H9 (cell line): ENCODE measurements around the gene KCNMA1. TPM values are rescaled to one million over a fixed set of nuclear protein-coding genes. Genes with fewer than 3 reads are reported as not detected.

ENCODE experiments used
- DNase-seq: peaks from one replicate; pipeline ENCODE4 v3.0.0-alpha.2; 2017
- H2AFZ ChIP-seq: one replicate; pipeline ENCODE4 v1.6.1; 2013; ENCODE audit warnings: mild to moderate bottlenecking, low read length, control low read depth, moderate library complexity
- H2AK5ac ChIP-seq: 2 replicates; pipeline ENCODE4 v1.6.1; 2013; ENCODE audit warnings: low read length, control low read depth, mixed read lengths; ENCODE audit not compliant: insufficient read length
- H2BK120ac ChIP-seq: one replicate; pipeline ENCODE4 v1.6.1; 2013; ENCODE audit warnings: low read depth, mild to moderate bottlenecking, low read length, control low read depth, inconsistent platforms; ENCODE audit not compliant: poor library complexity, severe bottlenecking
- H2BK12ac ChIP-seq: 2 replicates; pipeline ENCODE4 v1.6.1; 2013; ENCODE audit warnings: low read length, control low read depth, mixed read lengths, low read depth; ENCODE audit not compliant: insufficient read length
- H2BK15ac ChIP-seq: 2 replicates; pipeline ENCODE4 v1.6.1; 2013; ENCODE audit warnings: low read depth, low read length, control low read depth
- H2BK20ac ChIP-seq: one replicate; pipeline ENCODE4 v1.6.1; 2013; ENCODE audit warnings: low read depth, mild to moderate bottlenecking, low read length, control low read depth, inconsistent platforms; ENCODE audit not compliant: poor library complexity, severe bottlenecking
- H2BK5ac ChIP-seq: 2 replicates; pipeline ENCODE4 v1.6.1; 2013; ENCODE audit warnings: low read length, control low read depth, mixed read lengths; ENCODE audit not compliant: insufficient read length
- H3K14ac ChIP-seq: 2 replicates; pipeline ENCODE4 v1.6.1; 2013; ENCODE audit warnings: low read length, control low read depth; ENCODE audit not compliant: insufficient read depth
- H3K18ac ChIP-seq: 2 replicates; pipeline ENCODE4 v1.6.1; 2013; ENCODE audit warnings: low read depth, mild to moderate bottlenecking, mixed read lengths, low read length, control low read depth; ENCODE audit not compliant: insufficient read length
- H3K23ac ChIP-seq: 2 replicates; pipeline ENCODE4 v1.6.1; 2013; ENCODE audit warnings: low read length, control low read depth, mixed read lengths, low read depth; ENCODE audit not compliant: insufficient read length
- H3K23me2 ChIP-seq: 2 replicates; pipeline ENCODE4 v1.6.1; 2013; ENCODE audit warnings: low read depth, mild to moderate bottlenecking, mixed read lengths, low read length, control low read depth; ENCODE audit not compliant: insufficient read length, poor library complexity, severe bottlenecking
- H3K27ac ChIP-seq: 2 replicates; pipeline ENCODE4 v1.5.1; 2013; ENCODE audit warnings: low read length, control low read depth, mixed read lengths, low read depth; ENCODE audit not compliant: insufficient read length
- H3K27me3 ChIP-seq: 2 replicates; pipeline ENCODE4 v1.6.1; 2013; ENCODE audit warnings: low read length, control low read depth, inconsistent platforms; ENCODE audit not compliant: insufficient read depth
- H3K4ac ChIP-seq: 2 replicates; pipeline ENCODE4 v1.6.1; 2013; ENCODE audit warnings: low read depth, mild to moderate bottlenecking, control low read depth, inconsistent platforms, low read length, moderate library complexity
- H3K4me1 ChIP-seq: 2 replicates; pipeline ENCODE4 v1.6.1; 2013; ENCODE audit warnings: low read length, control low read depth, inconsistent platforms; ENCODE audit not compliant: insufficient read depth
- H3K4me2 ChIP-seq: 2 replicates; pipeline ENCODE4 v1.6.1; 2013; ENCODE audit warnings: low read length, control low read depth, mixed read lengths; ENCODE audit not compliant: insufficient read length, insufficient read depth
- H3K56ac ChIP-seq: 2 replicates; pipeline ENCODE4 v1.6.1; 2013; ENCODE audit warnings: low read depth, mild to moderate bottlenecking, mixed read lengths, low read length, control low read depth; ENCODE audit not compliant: insufficient read length
- H3K79me1 ChIP-seq: 2 replicates; pipeline ENCODE4 v1.6.1; 2013; ENCODE audit warnings: low read depth, mild to moderate bottlenecking, moderate library complexity, low read length, control low read depth, inconsistent platforms; ENCODE audit not compliant: insufficient read depth, poor library complexity, severe bottlenecking
- H3K79me2 ChIP-seq: 2 replicates; pipeline ENCODE4 v1.6.1; 2013; ENCODE audit warnings: low read length, control low read depth, inconsistent platforms; ENCODE audit not compliant: insufficient read depth
- H3K9ac ChIP-seq: 2 replicates; pipeline ENCODE4 v1.6.1; 2013; ENCODE audit warnings: low read length, control low read depth, mixed read lengths; ENCODE audit not compliant: insufficient read length; ENCODE audit errors: extremely low read depth
- H3K9me3 ChIP-seq: one replicate; pipeline ENCODE4 v1.6.1; 2013; ENCODE audit warnings: low read depth, low read length, inconsistent platforms; ENCODE audit not compliant: control insufficient read depth
- H3T11ph ChIP-seq: one replicate; pipeline ENCODE4 v1.6.1; 2013; ENCODE audit warnings: mild to moderate bottlenecking, low read length, control low read depth, inconsistent platforms
- H4K20me1 ChIP-seq: one replicate; pipeline ENCODE4 v1.6.1; 2013; ENCODE audit not compliant: control insufficient read depth, insufficient read length, insufficient read depth
- H4K5ac ChIP-seq: 2 replicates; pipeline ENCODE4 v1.6.1; 2013; ENCODE audit warnings: low read depth, mild to moderate bottlenecking, mixed read lengths, low read length, control low read depth; ENCODE audit not compliant: insufficient read length
- H4K8ac ChIP-seq: replicated peaks from 2 replicates; pipeline ENCODE4 v1.6.1; 2013; ENCODE audit warnings: low read length, control low read depth, mixed read lengths, low read depth; ENCODE audit not compliant: insufficient read length
- H4K91ac ChIP-seq: 2 replicates; pipeline ENCODE4 v1.6.1; 2013; ENCODE audit warnings: low read depth, mild to moderate bottlenecking, moderate library complexity, mixed read lengths, low read length, control low read depth; ENCODE audit not compliant: insufficient read length
- H3K27ac Mint-ChIP-seq, 3 experiments: 2 replicates in 2 of 3; 3 replicates in 1 of 3; pipeline ENCODE4 v1.8.0; 2020 to 2021; ENCODE audit warnings: mixed read lengths in 3 of 3, mild to moderate bottlenecking in 1 of 3, moderate library complexity in 1 of 3
- H3K27me3 Mint-ChIP-seq: 2 replicates; pipeline ENCODE4 v1.8.0; 2021; ENCODE audit warnings: low read depth, mild to moderate bottlenecking, moderate library complexity, mixed read lengths
- H3K36me3 Mint-ChIP-seq, 3 experiments: 2 replicates in 2 of 3; 3 replicates in 1 of 3; pipeline ENCODE4 v1.8.0; 2020 to 2021; ENCODE audit warnings: low read depth in 3 of 3, mixed read lengths in 3 of 3; ENCODE audit not compliant: insufficient read depth in 1 of 3
- H3K4me1 Mint-ChIP-seq, 2 experiments: 2 replicates each; pipeline ENCODE4 v1.8.0; 2020; ENCODE audit warnings: mixed read lengths in 2 of 2
- H3K4me3 Mint-ChIP-seq, 2 experiments: 2 replicates in 1 of 2; 3 replicates in 1 of 2; pipeline ENCODE4 v1.8.0; 2020 to 2021; ENCODE audit warnings: mild to moderate bottlenecking in 2 of 2, mixed read lengths in 2 of 2, moderate library complexity in 1 of 2
- H3K9me3 Mint-ChIP-seq, 2 experiments: 2 replicates in 1 of 2; 3 replicates in 1 of 2; pipeline ENCODE4 v1.8.0; 2020; ENCODE audit warnings: mild to moderate bottlenecking in 2 of 2, mixed read lengths in 2 of 2, moderate library complexity in 1 of 2
- WGBS: extraction: QIAGEN DNeasy Blood & Tissue Kit; methylation state at CpG from one replicate; pipeline ENCODE4 v1.1.7; 2013; ENCODE audit warnings: missing lambda C conversion rate, low lambda C conversion rate, mixed read lengths; ENCODE audit not compliant: insufficient read length; ENCODE audit errors: extremely low coverage; 5-methylcytosine and 5-hydroxymethylcytosine counted together
- total RNA-seq: library from RNA; stranded (reverse); gene quantifications from 2 replicates; pipeline ENCODE4 v1.2.1, GENCODE V29; 2021
- TF ChIP-seq, protein P1 (sequence below): fragments of 200-600 bp; sonication (generic); conservative IDR thresholded peaks from 3 replicates; pipeline ENCODE4 v1.8.0; 2021; ENCODE audit warnings: antibody characterized with exemption, mild to moderate bottlenecking

Gene KCNMA1
- total RNA-seq, 1 experiment from 2014 or later = 2.0 TPM

DNA sequence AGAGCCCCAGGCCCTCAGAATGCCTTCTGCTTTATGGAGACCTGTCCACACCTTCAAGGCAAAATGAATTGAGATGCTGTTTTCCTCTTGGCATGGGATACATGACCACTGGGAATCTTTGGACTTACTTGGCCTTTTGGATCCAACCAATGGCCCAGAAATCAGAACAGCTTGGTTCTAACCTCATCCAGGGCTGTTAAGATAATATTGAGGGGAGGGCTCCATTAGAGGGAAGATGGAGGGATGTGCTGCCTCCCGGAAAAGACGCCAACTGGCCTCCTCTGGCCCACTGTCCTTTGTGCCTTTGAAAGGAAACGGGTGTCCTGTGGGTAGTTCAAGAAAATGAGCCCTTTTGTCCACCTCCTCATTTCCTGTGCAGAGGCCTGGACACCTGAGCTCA, 530.9 kb downstream of the KCNMA1 start:
- H3K9me3 ChIP-seq = no peaks in the 10 kb centered on the region
- no peak overlapping the region for H3K4ac ChIP-seq
- H3K36me3 Mint-ChIP-seq = no peaks in the 10 kb centered on the region; a peak in 1 of 7 replicates

More for the DNA sequence above, 530.9 kb downstream of the KCNMA1 start:
- H2AK5ac ChIP-seq = no peak overlapping the region
- no peak overlapping the region for H3K18ac ChIP-seq
- H3T11ph ChIP-seq = no peak overlapping the region
- H3K27me3 ChIP-seq = no peaks in the 10 kb centered on the region; the same call in 1 of the 2 replicates
- no peak overlapping the region for H3K9ac ChIP-seq
- Mint-ChIP-seq H3K27me3 (peaks cover 37% of the 10 kb centered on the region), H3K4me3 (no peak overlapping the region), H3K9me3 (no peaks in the 10 kb centered on the region), H3K4me1 (peaks cover 37 to 43% of the 10 kb centered on the region in 2 experiments), H3K27ac (no peak overlapping the region)
- H4K20me1 ChIP-seq = no peaks in the 10 kb centered on the region
- H2AFZ ChIP-seq = no peak overlapping the region
- no peak overlapping the region for H3K27ac ChIP-seq
- no peak overlapping the region for H3K23ac ChIP-seq
- no peak overlapping the region for H3K4me2 ChIP-seq
- no peak overlapping the region for H2BK12ac ChIP-seq
- no peaks in the 10 kb centered on the region for H3K23me2 ChIP-seq
- H3K79me2 ChIP-seq = no peaks in the 10 kb centered on the region
- no peak for DNase-seq
- H3K4me1 ChIP-seq = peaks cover 6% of the 10 kb centered on the region; the same call in 1 of the 2 replicates
- no peak overlapping the region for H4K5ac ChIP-seq
- TF ChIP-seq, protein P1, sequence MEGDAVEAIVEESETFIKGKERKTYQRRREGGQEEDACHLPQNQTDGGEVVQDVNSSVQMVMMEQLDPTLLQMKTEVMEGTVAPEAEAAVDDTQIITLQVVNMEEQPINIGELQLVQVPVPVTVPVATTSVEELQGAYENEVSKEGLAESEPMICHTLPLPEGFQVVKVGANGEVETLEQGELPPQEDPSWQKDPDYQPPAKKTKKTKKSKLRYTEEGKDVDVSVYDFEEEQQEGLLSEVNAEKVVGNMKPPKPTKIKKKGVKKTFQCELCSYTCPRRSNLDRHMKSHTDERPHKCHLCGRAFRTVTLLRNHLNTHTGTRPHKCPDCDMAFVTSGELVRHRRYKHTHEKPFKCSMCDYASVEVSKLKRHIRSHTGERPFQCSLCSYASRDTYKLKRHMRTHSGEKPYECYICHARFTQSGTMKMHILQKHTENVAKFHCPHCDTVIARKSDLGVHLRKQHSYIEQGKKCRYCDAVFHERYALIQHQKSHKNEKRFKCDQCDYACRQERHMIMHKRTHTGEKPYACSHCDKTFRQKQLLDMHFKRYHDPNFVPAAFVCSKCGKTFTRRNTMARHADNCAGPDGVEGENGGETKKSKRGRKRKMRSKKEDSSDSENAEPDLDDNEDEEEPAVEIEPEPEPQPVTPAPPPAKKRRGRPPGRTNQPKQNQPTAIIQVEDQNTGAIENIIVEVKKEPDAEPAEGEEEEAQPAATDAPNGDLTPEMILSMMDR = no peak
- no peaks in the 10 kb centered on the region for H3K79me1 ChIP-seq
- H3K56ac ChIP-seq = no peak overlapping the region
- H3K14ac ChIP-seq = no peak overlapping the region
- WGBS = no CpG with 5 or more reads among the region's 3 CpGs
- no peak overlapping the region for H2BK120ac ChIP-seq
- no peak overlapping the region for H4K8ac ChIP-seq
- H2BK5ac ChIP-seq = no peak overlapping the region
- no peak overlapping the region for H4K91ac ChIP-seq
- H2BK20ac ChIP-seq = no peak overlapping the region
- H2BK15ac ChIP-seq = no peak overlapping the region
